Measurements from ENCODE around the gene UXS1. TPM values are rescaled to one million over a fixed set of nuclear protein-coding genes. Genes with fewer than 3 reads are reported as not detected.

Gene UXS1
- total and polyA plus RNA-seq, 2 donors (not counting 3 experiments of a cell fraction or from before 2014, with no cell fraction given): 34.2 to 43.2 TPM

DNA sequence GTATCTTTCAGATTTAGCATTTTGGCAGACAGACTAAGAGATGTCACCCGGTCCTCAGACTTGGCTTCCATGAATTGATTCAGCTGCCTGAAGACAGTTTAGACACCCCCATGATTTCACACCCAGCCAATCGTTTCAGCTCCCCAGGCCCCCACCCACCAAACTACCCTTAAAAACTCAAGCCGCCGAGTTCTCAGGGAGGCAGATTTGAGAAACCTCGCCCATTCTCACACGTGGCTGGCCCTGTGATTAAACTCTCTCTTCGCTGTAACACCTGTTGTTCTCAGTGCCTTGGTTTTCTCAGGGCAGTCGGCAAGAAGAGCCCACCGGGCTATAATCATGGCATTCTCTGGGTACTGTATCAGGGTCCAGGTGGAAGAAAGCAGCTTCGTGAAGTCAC is 35.2 kb downstream of the UXS1 start:
- CTCF ChIA-PET: interaction anchor here (0.8 kb wide), 1 partner anchor 11 kb away, joined by 3 read pairs; no protein-coding TSS in a partner anchor
- intact Hi-C loops (cut with micrococcal nuclease): no loop called here
- TF ChIP-seq GATA2 (IDR thresholded peaks at IDR 0.05; ENCODE audit: insufficient read depth, insufficient read length, low read depth, low read length): no peak
- no peak for TF ChIP-seq EZH2 (IDR thresholded peaks at IDR 0.05; ENCODE audit: borderline replicate concordance, low read depth, low read length, severe bottlenecking)
- TF ChIP-seq JUN (IDR thresholded peaks at IDR 0.05; ENCODE audit: borderline replicate concordance, insufficient read depth, insufficient read length, low read depth): no peak
- TF ChIP-seq MAX (IDR thresholded peaks at IDR 0.05; ENCODE audit: insufficient read depth, insufficient read length): no peak
- no peak for TF ChIP-seq POLR2AphosphoS5 (IDR thresholded peaks at IDR 0.05; ENCODE audit: insufficient read depth, low read depth, low read length)
- TF ChIP-seq, protein P1, sequence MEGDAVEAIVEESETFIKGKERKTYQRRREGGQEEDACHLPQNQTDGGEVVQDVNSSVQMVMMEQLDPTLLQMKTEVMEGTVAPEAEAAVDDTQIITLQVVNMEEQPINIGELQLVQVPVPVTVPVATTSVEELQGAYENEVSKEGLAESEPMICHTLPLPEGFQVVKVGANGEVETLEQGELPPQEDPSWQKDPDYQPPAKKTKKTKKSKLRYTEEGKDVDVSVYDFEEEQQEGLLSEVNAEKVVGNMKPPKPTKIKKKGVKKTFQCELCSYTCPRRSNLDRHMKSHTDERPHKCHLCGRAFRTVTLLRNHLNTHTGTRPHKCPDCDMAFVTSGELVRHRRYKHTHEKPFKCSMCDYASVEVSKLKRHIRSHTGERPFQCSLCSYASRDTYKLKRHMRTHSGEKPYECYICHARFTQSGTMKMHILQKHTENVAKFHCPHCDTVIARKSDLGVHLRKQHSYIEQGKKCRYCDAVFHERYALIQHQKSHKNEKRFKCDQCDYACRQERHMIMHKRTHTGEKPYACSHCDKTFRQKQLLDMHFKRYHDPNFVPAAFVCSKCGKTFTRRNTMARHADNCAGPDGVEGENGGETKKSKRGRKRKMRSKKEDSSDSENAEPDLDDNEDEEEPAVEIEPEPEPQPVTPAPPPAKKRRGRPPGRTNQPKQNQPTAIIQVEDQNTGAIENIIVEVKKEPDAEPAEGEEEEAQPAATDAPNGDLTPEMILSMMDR (IDR thresholded peaks at IDR 0.05; ENCODE audit: extremely low read depth in 1 of 2, insufficient read depth in 1 of 2, low read depth in 1 of 2, low read length in 2 of 2): no peak
- no peak for TF ChIP-seq MYC (IDR thresholded peaks at IDR 0.05; ENCODE audit: low read depth, low read length)
- no peak for TF ChIP-seq FOS (IDR thresholded peaks at IDR 0.05; ENCODE audit: borderline replicate concordance, insufficient read depth, low read length)
- no peak for TF ChIP-seq POLR2A (IDR thresholded peaks at IDR 0.05; ENCODE audit: low read depth, low read length)
- H3K36me3 ChIP-seq (ENCODE audit: control insufficient read depth in 2 of 2, extremely low read depth in 1 of 2, insufficient read depth in 2 of 2, low read length in 2 of 2): peaks cover 0 to 2% of the 10 kb centered on the region in 2 experiments
- dilution Hi-C loops (cut with MboI; ENCODE audit: extremely low pct_ligation_motif_present, low sequenced_read_pairs): no loop called here
- no peak overlapping the region for H3K9ac ChIP-seq (replicated peaks; ENCODE audit: extremely low read depth, insufficient read depth, low read length)
- no peaks in the 10 kb centered on the region for H3K9me3 ChIP-seq (replicated peaks; ENCODE audit: control insufficient read depth, insufficient read depth, low read length)
- no peaks in the 10 kb centered on the region for H4K20me1 ChIP-seq (replicated peaks; ENCODE audit: control insufficient read depth, extremely low read depth, insufficient read depth, low read length)
- H3K4me1 ChIP-seq (ENCODE audit: control insufficient read depth, extremely low read depth, insufficient read depth, low read length): no peaks in the 10 kb centered on the region
- DNase-seq (ENCODE audit: low read depth, low spot score): no peak
- H3K4me2 ChIP-seq (ENCODE audit: insufficient read depth, low read length): no peak overlapping the region
- no peaks in the 10 kb centered on the region for H3K9me1 ChIP-seq (replicated peaks; ENCODE audit: control insufficient read depth, extremely low read depth, insufficient read depth, low read length)
- no peaks in the 10 kb centered on the region for H3K27me3 ChIP-seq (ENCODE audit: control insufficient read depth in 2 of 2, insufficient read depth in 2 of 2, low read length in 2 of 2)
- BruUV-seq (replicated peaks): no TSS peak
- H3K79me2 ChIP-seq (ENCODE audit: control insufficient read depth, insufficient read depth, low read length): no peaks in the 10 kb centered on the region
- no peak overlapping the region for H2AFZ ChIP-seq (ENCODE audit: low read depth, low read length)
- no peak overlapping the region for H3K4me3 ChIP-seq (replicated peaks in 1 of 3; ENCODE audit: insufficient read depth in 1 of 3, low read depth in 1 of 3, low read length in 3 of 3)
- POLR2A ChIA-PET: no interaction called here
- no peak overlapping the region for H3K27ac ChIP-seq (ENCODE audit: insufficient read depth, low read depth, low read length)
- FAIRE-seq: no peak
